Body of pancreas (tissue), 4 donors: ENCODE data around the gene VEGFA.

Source experiments
- CTCF ChIP-seq, 7 experiments: fragments of 450-650 bp in 4 of 7; fragments of 200-600 bp in 3 of 7; sonication (generic) in 3 of 7; IDR thresholded peaks; one replicate each; pipeline ENCODE4 v1.5.1; 2016 to 2019; ENCODE audit warnings: antibody characterized with exemption in 7 of 7
- POLR2A ChIP-seq, 3 donors: fragments of 450-650 bp; IDR thresholded peaks; one replicate each; pipeline ENCODE4 v1.6.1; 2016; ENCODE audit warnings: antibody characterized with exemption in 3 of 3, mild to moderate bottlenecking in 2 of 3

GRCh38 chr6:43785904-43786303, 15.9 kb downstream of the VEGFA start:
- TF ChIP-seq CTCF (IDR thresholded peaks at IDR 0.05): no peak
- TF ChIP-seq POLR2A (IDR thresholded peaks at IDR 0.05): no peak
